ENCODE data around the gene PPFIBP2. TPM values are rescaled to one million over a fixed set of nuclear protein-coding genes. Genes with fewer than 3 reads are reported as not detected.

Gene PPFIBP2
- total and polyA plus RNA-seq, 2 of the 13 experiments (the other 11 are each of a cell fraction or from before 2014, with no cell fraction given) = 15.0 to 52.5 TPM

DNA sequence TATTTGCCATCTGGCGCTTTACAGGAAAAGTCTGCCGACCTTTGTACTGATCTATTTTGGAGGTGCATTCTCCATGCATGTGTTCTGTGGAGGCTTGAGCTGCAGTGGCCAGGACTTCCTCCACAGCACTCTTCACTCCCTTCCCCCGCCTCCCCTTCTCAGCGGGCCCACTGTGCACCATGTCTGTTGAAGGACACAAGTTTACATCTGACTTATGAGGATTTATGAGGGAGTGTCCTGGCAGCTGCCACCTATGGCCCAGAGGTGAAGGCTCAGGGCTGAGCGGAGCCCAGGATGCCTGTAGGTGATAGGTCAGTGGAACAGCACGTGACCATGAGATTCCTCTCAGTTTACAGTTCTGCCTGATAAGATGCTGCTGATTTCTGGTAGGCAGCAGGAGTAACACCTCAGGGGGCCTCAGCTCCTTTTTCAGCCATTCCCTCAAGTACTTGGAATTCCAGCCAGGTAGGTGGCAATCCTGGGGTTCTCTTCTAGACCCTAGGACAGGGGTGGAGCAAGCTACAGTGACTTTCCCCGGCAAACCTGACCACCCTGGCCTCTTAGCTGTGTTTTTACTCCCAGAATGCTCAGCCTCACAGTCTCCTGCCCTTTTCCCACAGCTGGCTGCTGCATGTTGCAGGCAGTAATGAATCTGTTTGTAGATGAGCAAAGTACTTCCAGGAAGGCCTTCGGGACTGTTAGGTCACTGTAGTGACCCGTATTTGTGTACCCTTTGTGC is 59.9 kb downstream of the PPFIBP2 start (continued):
- TF ChIP-seq SIN3A (IDR thresholded peaks at IDR 0.05; ENCODE audit: borderline replicate concordance, low read depth, low read length) (peak; percentile 58; the same call in 1 of the 2 replicates), NFE2 (CRISPR knock-in tag; IDR thresholded peaks at IDR 0.05) (no peak), ARNTL (CRISPR knock-in tag; IDR thresholded peaks at IDR 0.05) (peak; percentile 43; the same call in 1 of the 2 replicates), ZNF343 (CRISPR knock-in tag; IDR thresholded peaks at IDR 0.05) (peak; percentile 52; the same call in 1 of the 2 replicates), RAD21 (CRISPR knock-in tag; IDR thresholded peaks at IDR 0.05) (0 out of 2 replicates have a peak, but pooled peaks have one; percentile 4), ZNF10 (CRISPR knock-in tag; IDR thresholded peaks at IDR 0.05; ENCODE audit: borderline replicate concordance, low read depth) (no peak), EHMT2 (IDR thresholded peaks at IDR 0.05; ENCODE audit: borderline replicate concordance, low read depth, low read length) (peak; percentile 61; the same call in 1 of the 2 replicates), IKZF1 (IDR thresholded peaks at IDR 0.05) (no peak), GPN1 (CRISPR knock-in tag; IDR thresholded peaks at IDR 0.05; ENCODE audit: borderline replicate concordance) (no peak), ZNF333 (CRISPR knock-in tag; IDR thresholded peaks at IDR 0.05; ENCODE audit: borderline replicate concordance) (peak; percentile 62; the same call in 1 of the 2 replicates), ZNF484 (CRISPR knock-in tag; IDR thresholded peaks at IDR 0.05; ENCODE audit: borderline replicate concordance, low read depth) (no peak), ZNF331 (CRISPR knock-in tag; IDR thresholded peaks at IDR 0.05) (peak; percentile 52; the same call in 1 of the 2 replicates), FOXP1 (IDR thresholded peaks at IDR 0.05) (no peak), FOXP1 (CRISPR knock-in tag; IDR thresholded peaks at IDR 0.05) (peak; percentile 53), SPEN (CRISPR knock-in tag; IDR thresholded peaks at IDR 0.05; ENCODE audit: low read depth) (peak; percentile 64), TEAD3 (CRISPR knock-in tag; optimal IDR thresholded peaks at IDR 0.05; ENCODE audit: borderline replicate concordance) (peak; percentile 86), SNRNP70 (IDR thresholded peaks at IDR 0.05; ENCODE audit: low read depth, low read length) (no peak), ZNF292 (CRISPR knock-in tag; IDR thresholded peaks at IDR 0.05; ENCODE audit: borderline replicate concordance, low read depth) (peak; percentile 74; the same call in 1 of the 2 replicates), CREM (IDR thresholded peaks at IDR 0.05) (peak; percentile 60), CREM (CRISPR knock-in tag; IDR thresholded peaks at IDR 0.05) (no peak)
- TF ChIP-seq, protein P1, sequence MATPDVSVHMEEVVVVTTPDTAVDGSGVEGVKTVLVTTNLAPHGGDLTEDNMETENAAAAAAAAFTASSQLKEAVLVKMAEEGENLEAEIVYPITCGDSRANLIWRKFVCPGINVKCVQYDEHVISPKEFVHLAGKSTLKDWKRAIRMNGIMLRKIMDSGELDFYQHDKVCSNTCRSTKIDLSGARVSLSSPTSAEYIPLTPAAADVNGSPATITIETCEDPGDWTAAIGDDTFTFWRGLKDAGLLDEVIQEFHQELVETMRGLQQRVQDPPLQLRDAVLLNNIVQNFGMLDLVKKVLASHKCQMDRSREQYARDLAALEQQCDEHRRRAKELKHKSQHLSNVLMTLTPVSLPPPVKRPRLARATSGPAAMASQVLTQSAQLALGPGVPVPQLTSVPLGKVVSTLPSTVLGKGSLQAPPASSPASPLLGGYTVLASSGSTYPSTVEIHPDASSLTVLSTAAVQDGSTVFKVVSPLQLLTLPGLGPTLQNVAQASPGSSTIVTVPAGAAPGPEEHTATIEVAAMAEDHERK (CRISPR knock-in tag; IDR thresholded peaks at IDR 0.05; ENCODE audit: low read depth) = no peak
- TF ChIP-seq, protein P2, sequence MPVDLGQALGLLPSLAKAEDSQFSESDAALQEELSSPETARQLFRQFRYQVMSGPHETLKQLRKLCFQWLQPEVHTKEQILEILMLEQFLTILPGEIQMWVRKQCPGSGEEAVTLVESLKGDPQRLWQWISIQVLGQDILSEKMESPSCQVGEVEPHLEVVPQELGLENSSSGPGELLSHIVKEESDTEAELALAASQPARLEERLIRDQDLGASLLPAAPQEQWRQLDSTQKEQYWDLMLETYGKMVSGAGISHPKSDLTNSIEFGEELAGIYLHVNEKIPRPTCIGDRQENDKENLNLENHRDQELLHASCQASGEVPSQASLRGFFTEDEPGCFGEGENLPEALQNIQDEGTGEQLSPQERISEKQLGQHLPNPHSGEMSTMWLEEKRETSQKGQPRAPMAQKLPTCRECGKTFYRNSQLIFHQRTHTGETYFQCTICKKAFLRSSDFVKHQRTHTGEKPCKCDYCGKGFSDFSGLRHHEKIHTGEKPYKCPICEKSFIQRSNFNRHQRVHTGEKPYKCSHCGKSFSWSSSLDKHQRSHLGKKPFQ (CRISPR knock-in tag; IDR thresholded peaks at IDR 0.05; ENCODE audit: insufficient replicate concordance) = no peak
- TF ChIP-seq, protein P3, sequence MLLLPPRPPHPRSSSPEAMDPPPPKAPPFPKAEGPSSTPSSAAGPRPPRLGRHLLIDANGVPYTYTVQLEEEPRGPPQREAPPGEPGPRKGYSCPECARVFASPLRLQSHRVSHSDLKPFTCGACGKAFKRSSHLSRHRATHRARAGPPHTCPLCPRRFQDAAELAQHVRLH (CRISPR knock-in tag; IDR thresholded peaks at IDR 0.05; ENCODE audit: borderline replicate concordance, low read depth) = peak; percentile 28; the same call in 1 of the 2 replicates
- TF ChIP-seq, protein P4, sequence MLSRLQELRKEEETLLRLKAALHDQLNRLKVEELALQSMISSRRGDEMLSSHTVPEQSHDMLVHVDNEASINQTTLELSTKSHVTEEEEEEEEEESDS (CRISPR knock-in tag; IDR thresholded peaks at IDR 0.05; ENCODE audit: borderline replicate concordance) = no peak
- TF ChIP-seq, protein P5, sequence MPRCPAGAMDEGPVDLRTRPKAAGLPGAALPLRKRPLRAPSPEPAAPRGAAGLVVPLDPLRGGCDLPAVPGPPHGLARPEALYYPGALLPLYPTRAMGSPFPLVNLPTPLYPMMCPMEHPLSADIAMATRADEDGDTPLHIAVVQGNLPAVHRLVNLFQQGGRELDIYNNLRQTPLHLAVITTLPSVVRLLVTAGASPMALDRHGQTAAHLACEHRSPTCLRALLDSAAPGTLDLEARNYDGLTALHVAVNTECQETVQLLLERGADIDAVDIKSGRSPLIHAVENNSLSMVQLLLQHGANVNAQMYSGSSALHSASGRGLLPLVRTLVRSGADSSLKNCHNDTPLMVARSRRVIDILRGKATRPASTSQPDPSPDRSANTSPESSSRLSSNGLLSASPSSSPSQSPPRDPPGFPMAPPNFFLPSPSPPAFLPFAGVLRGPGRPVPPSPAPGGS (CRISPR knock-in tag; IDR thresholded peaks at IDR 0.05) = no peak; the same call in 1 of the 2 replicates
